Amniotic stem cell (primary cell): ENCODE data around the gene EEF2KMT.
A peak's percentile ranks its signal among the peaks of the same experiment; 100 is the strongest.
"Not testable (repeated sequence)": the region's sequence is repeated elsewhere in the genome, so short reads cannot be mapped to it uniquely, and the experiment has no call there.

Experiments
- DNase-seq: peaks from one replicate; lab custom pipeline; 2025; lab: John Stamatoyannopoulos, UW

EEF2KMT gene

GRCh38 chr16:5097470-5098220 lies at the start of gene EEF2KMT:
TSS of gene EEF2KMT (minus strand) at chr16:5097795. CDS start at chr16:5097739, 56 bp downstream.
- peak; percentile 100 for DNase-seq

- not testable (repeated sequence) for DNase-seq
Measured at GRCh38 chr16:5144621-5144956, 47.0 kb upstream of the EEF2KMT start.

GRCh38 chr16:5143761-5144620 lies 46.4 kb upstream of the EEF2KMT start:
- DNase-seq = no peak

- not testable (repeated sequence) for DNase-seq
Measured at GRCh38 chr16:5140151-5140550, 42.6 kb upstream of the EEF2KMT start.

- not testable (repeated sequence) for DNase-seq
Measured at GRCh38 chr16:5134739-5135452, 37.3 kb upstream of the EEF2KMT start.

- DNase-seq = not testable (repeated sequence)
Measured at GRCh38 chr16:5132915-5133600, 35.5 kb upstream of the EEF2KMT start.

- not testable (repeated sequence) for DNase-seq
Measured at GRCh38 chr16:5131467-5132004, 33.9 kb upstream of the EEF2KMT start.

- DNase-seq = not testable (repeated sequence)
Measured at GRCh38 chr16:5117300-5118087, 19.9 kb upstream of the EEF2KMT start.

GRCh38 chr16:5116780-5117295 lies 19.2 kb upstream of the EEF2KMT start:
- not testable (repeated sequence) for DNase-seq

- DNase-seq = not testable (repeated sequence)
Measured at GRCh38 chr16:5110933-5111332, 13.3 kb upstream of the EEF2KMT start.

- DNase-seq = no peak
Measured at GRCh38 chr16:5108505-5109158, 11.0 kb upstream of the EEF2KMT start.

GRCh38 chr16:5105039-5105438 lies 7.4 kb upstream of the EEF2KMT start:
- DNase-seq = not testable (repeated sequence)

GRCh38 chr16:5103296-5104032 lies 5.9 kb upstream of the EEF2KMT start:
- not testable (repeated sequence) for DNase-seq

GRCh38 chr16:5099174-5099573 lies 1.6 kb upstream of the EEF2KMT start:
- DNase-seq = not testable (repeated sequence)

GRCh38 chr16:5098221-5099159 lies 895 bp upstream of the EEF2KMT start:
- not testable (repeated sequence) for DNase-seq

GRCh38 chr16:5097061-5097469 lies 530 bp downstream of the EEF2KMT start:
- DNase-seq = not testable (repeated sequence)

GRCh38 chr16:5096437-5097060 lies 1.0 kb downstream of the EEF2KMT start:
- DNase-seq = not testable (repeated sequence)
